ENCODE data around the gene CD37. TPM values are rescaled to one million over a fixed set of nuclear protein-coding genes. Genes with fewer than 3 reads are reported as not detected.
"Not testable (repeated sequence)": the region's sequence is repeated elsewhere in the genome, so short reads cannot be mapped to it uniquely, and the experiment has no call there.

CD37 gene
- total RNA-seq, 1 donor from 2014 or later = 22.1 TPM

- intact Hi-C loops (cut with DNase I) = loop anchor here (10.0 kb wide), 1 partner anchor 81 kb away; the partner anchor contains the start of gene SLC17A7
- peaks cover 28% of the 10 kb centered on the region for H3K4me1 ChIP-seq
- peaks cover 0 to 5% of the 10 kb centered on the region in 2 donors for H3K36me3 ChIP-seq
- TF ChIP-seq POLR2A (IDR thresholded peaks at IDR 0.05) (no peak), CTCF (IDR thresholded peaks at IDR 0.05) (no peak), POLR2AphosphoS5 (IDR thresholded peaks at IDR 0.05; ENCODE audit: insufficient read depth in 1 of 2, low read depth in 1 of 2) (no peak)
- no peaks in the 10 kb centered on the region for H3K9me3 ChIP-seq
- peak overlapping the region; percentile 41 to 70 for H3K4me3 ChIP-seq
- peak overlapping the region; percentile 95 for H3K27ac ChIP-seq
- DNase-seq (ENCODE audit: extremely low spot score in 2 of 2) = no peak
- H3K27me3 ChIP-seq = no peaks in the 10 kb centered on the region
These were observed 29.0 kb downstream of the CD37 start for GRCh38 chr19:49364083-49364737.

DNA sequence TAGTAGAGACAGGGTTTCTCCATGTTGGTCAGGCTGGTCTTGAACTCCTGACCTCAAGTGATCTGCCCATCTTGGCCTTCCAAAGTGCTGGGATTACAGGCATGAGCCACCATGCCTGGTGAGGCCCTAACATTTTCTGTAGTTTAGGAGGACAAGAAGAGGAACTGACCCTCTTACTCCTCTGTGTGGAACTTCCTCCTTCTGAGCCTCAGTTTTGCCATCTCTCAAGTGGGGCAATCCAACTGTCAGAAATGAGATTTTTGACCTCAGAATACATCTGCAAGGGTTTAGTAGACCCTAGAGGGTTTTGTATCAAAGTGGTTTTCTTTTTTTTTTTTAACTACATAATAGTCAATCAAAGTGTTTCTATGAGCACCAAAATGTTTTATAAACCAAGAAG lies 30.9 kb downstream of the CD37 start:
- Histone ChIP-seq H3K4me3 (no peak overlapping the region), H3K4me1 (peaks cover 14% of the 10 kb centered on the region), H3K36me3 (no peaks in the 10 kb centered on the region), H3K27ac (no peak overlapping the region), H3K27me3 (no peaks in the 10 kb centered on the region), H3K9me3 (no peaks in the 10 kb centered on the region)
- DNase-seq (ENCODE audit: extremely low spot score in 2 of 2) = no peak
- TF ChIP-seq POLR2AphosphoS5 (IDR thresholded peaks at IDR 0.05; ENCODE audit: insufficient read depth in 1 of 2, low read depth in 1 of 2) = no peak
- intact Hi-C loops (cut with DNase I) = loop anchor here (10.0 kb wide), 1 partner anchor 79 kb away; the partner anchor contains the start of gene SLC17A7

DNA sequence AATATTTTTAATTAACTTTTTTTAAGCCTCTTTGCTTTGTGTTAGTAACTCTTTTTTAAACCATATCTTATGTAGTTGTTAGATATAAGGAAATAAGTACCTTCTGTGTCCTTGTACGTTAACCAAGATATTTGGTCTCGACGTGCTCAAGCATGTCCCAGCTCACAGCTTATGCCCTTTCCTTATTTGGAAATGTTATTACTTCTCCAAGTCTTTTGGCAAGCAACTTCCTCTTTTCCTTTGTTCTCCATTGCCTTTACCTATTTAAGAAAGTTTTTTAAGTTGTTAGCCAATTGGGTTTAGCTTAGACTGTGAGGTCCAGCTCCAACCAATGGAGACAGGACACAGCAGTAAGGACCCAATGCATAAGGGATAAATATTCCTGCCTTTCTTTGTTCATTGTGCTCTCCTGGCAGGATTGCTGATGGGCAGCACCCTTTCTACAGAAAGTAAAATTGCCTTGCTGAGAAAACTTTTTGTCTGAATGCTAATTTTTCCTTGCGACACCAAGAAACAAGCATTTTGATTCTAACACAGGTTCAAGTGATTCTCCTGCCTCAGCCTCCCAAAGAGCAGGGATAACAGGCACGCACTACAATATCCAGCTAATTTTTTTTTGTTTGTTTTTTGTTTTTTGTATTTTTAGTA lies 33.6 kb downstream of the CD37 start:
- H3K27me3 ChIP-seq = no peaks in the 10 kb centered on the region
- no peaks in the 10 kb centered on the region for H3K4me1 ChIP-seq
- TF ChIP-seq POLR2A (IDR thresholded peaks at IDR 0.05) (no peak), CTCF (IDR thresholded peaks at IDR 0.05) (no peak), POLR2AphosphoS5 (IDR thresholded peaks at IDR 0.05; ENCODE audit: insufficient read depth in 1 of 2, low read depth in 1 of 2) (no peak)
- no peak overlapping the region for H3K4me3 ChIP-seq
- no peak for DNase-seq (ENCODE audit: extremely low spot score in 2 of 2)
- H3K27ac ChIP-seq = no peak overlapping the region
- no peaks in the 10 kb centered on the region for H3K9me3 ChIP-seq
- H3K36me3 ChIP-seq = no peaks in the 10 kb centered on the region
- intact Hi-C loops (cut with DNase I) = loop anchor here (10.0 kb wide), 1 partner anchor 76 kb away; the partner anchor contains the start of gene SLC17A7

DNA sequence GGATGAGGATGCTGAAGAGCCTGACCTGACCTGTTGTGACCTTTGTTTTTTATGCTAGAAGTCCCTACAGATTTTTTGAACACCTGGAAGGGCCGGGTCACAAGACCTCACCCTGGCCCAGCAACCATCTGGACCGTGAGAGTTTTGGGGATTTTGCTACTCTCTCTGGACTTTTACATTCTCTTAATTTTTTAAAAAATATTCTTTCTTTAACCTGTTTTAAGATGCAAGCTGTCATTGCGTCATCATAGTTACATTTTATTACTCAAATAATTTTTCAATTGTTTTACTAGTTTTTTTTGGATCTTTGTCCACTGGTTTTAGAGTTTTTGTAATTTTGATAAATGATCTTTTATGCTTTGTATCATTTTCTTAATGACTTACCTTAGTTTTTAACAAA lies 36.0 kb downstream of the CD37 start:
- no peaks in the 10 kb centered on the region for H3K4me1 ChIP-seq
- no peak overlapping the region for H3K4me3 ChIP-seq
- DNase-seq (ENCODE audit: extremely low spot score in 2 of 2) = no peak
- TF ChIP-seq POLR2AphosphoS5 (IDR thresholded peaks at IDR 0.05; ENCODE audit: insufficient read depth in 1 of 2, low read depth in 1 of 2) (no peak), CTCF (IDR thresholded peaks at IDR 0.05) (no peak), POLR2A (IDR thresholded peaks at IDR 0.05) (no peak)
- H3K27me3 ChIP-seq = no peaks in the 10 kb centered on the region
- intact Hi-C loops (cut with DNase I) = no loop called here
- H3K9me3 ChIP-seq = no peaks in the 10 kb centered on the region
- no peaks in the 10 kb centered on the region for H3K36me3 ChIP-seq
- no peak overlapping the region for H3K27ac ChIP-seq

GRCh38 chr19:49373174-49373573 lies 38.0 kb downstream of the CD37 start:
- DNase-seq (ENCODE audit: extremely low spot score in 2 of 2); H3K4me3 ChIP-seq; H3K27me3 ChIP-seq; H3K27ac ChIP-seq; intact Hi-C loops (cut with DNase I); H3K9me3 ChIP-seq; H3K36me3 ChIP-seq; H3K4me1 ChIP-seq: not testable (repeated sequence)
